MG63 (cell line): ENCODE measurements around the gene LPP. TPM values are rescaled to one million over a fixed set of nuclear protein-coding genes. Genes with fewer than 3 reads are reported as not detected.

Experiments
- DNase-seq: peaks from one replicate; pipeline ENCODE4 v3.0.0-alpha.2; 2020
- H3K27me3 ChIP-seq: fragments of 250-450 bp; sonication (Bioruptor Pico); 2 replicates; pipeline ENCODE4 v1.5.1; 2020; ENCODE audit warnings: mild to moderate bottlenecking, moderate library complexity
- H3K36me3 ChIP-seq: fragments of 250-450 bp; sonication (Bioruptor Pico); 2 replicates; pipeline ENCODE4 v1.5.1; 2020; ENCODE audit warnings: mild to moderate bottlenecking, moderate library complexity
- H3K4me3 ChIP-seq: fragments of 250-450 bp; sonication (Bioruptor Pico); 2 replicates; pipeline ENCODE4 v1.5.1; 2020; ENCODE audit warnings: mild to moderate bottlenecking, moderate library complexity
- H3K9me3 ChIP-seq: fragments of 250-450 bp; sonication (Bioruptor Pico); 2 replicates; pipeline ENCODE4 v1.5.1; 2020; ENCODE audit warnings: mild to moderate bottlenecking, moderate library complexity
- total RNA-seq: library from RNA; depleted of rRNA; stranded (reverse); fragments of >200 nt; shearing (Covaris generic); gene quantifications from 2 replicates; pipeline ENCODE4 v1.2.3, GENCODE V29; 2014; ENCODE audit warnings: low replicate concordance

Gene LPP
- total RNA-seq, 1 experiment from 2014 or later: 7.9 TPM

DNA sequence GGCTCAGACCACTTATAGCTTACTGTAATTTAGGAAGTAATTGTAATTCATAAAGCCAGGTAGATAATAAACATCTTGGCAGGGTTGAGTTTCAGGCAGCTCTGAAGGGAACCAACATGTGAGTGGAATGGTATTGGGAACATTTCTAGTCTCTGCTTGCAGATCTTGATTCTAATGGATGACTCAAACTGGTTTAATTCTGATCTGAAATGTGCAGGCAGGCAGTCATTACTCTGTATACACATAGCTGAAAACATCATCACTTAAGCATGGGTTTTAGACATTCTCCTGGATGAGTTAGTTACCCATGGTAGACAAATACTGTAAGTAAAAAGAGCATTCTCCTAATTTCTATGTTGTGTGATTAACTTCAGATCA is 700.8 kb downstream of the LPP start:
- Histone ChIP-seq H3K9me3 (no peaks in the 10 kb centered on the region), H3K4me3 (no peak overlapping the region), H3K36me3 (no peaks in the 10 kb centered on the region), H3K27me3 (no peaks in the 10 kb centered on the region)
- no peak for DNase-seq

- no peak overlapping the region for H3K4me3 ChIP-seq
- no peaks in the 10 kb centered on the region for H3K27me3 ChIP-seq
- no peaks in the 10 kb centered on the region for H3K9me3 ChIP-seq
- DNase-seq: no peak
- no peaks in the 10 kb centered on the region for H3K36me3 ChIP-seq
These were observed 701.7 kb downstream of the LPP start for GRCh38 chr3:188855675-188856074.

- no peak for DNase-seq
- Histone ChIP-seq H3K4me3 (no peak overlapping the region), H3K27me3 (no peaks in the 10 kb centered on the region), H3K9me3 (no peaks in the 10 kb centered on the region), H3K36me3 (no peaks in the 10 kb centered on the region)
These were observed 706.2 kb downstream of the LPP start for GRCh38 chr3:188860147-188860546.

GRCh38 chr3:188861842-188862744 is 708.1 kb downstream of the LPP start:
- peaks cover 7% of the 10 kb centered on the region for H3K36me3 ChIP-seq
- DNase-seq: no peak
- no peak overlapping the region for H3K4me3 ChIP-seq
- no peaks in the 10 kb centered on the region for H3K9me3 ChIP-seq
- H3K27me3 ChIP-seq: no peaks in the 10 kb centered on the region

- H3K27me3 ChIP-seq: no peaks in the 10 kb centered on the region
- H3K4me3 ChIP-seq: no peak overlapping the region
- peak; percentile 65 for DNase-seq
- no peaks in the 10 kb centered on the region for H3K9me3 ChIP-seq
- H3K36me3 ChIP-seq: peaks cover 7% of the 10 kb centered on the region
These were observed 710.0 kb downstream of the LPP start for GRCh38 chr3:188863999-188864406.

- H3K27me3 ChIP-seq: no peaks in the 10 kb centered on the region
- H3K4me3 ChIP-seq: no peak overlapping the region
- peaks cover 8% of the 10 kb centered on the region for H3K36me3 ChIP-seq
- H3K9me3 ChIP-seq: no peaks in the 10 kb centered on the region
- DNase-seq: no peak
These were observed 713.8 kb downstream of the LPP start for GRCh38 chr3:188867691-188868265.

- no peak overlapping the region for H3K4me3 ChIP-seq
- no peaks in the 10 kb centered on the region for H3K9me3 ChIP-seq
- peaks cover 9% of the 10 kb centered on the region for H3K36me3 ChIP-seq
- DNase-seq: no peak
- no peaks in the 10 kb centered on the region for H3K27me3 ChIP-seq
These were observed 714.8 kb downstream of the LPP start for GRCh38 chr3:188868803-188869202.

GRCh38 chr3:188869628-188870027 is 715.7 kb downstream of the LPP start:
- no peak overlapping the region for H3K4me3 ChIP-seq
- no peaks in the 10 kb centered on the region for H3K27me3 ChIP-seq
- DNase-seq: no peak
- H3K36me3 ChIP-seq: peaks cover 15% of the 10 kb centered on the region
- no peaks in the 10 kb centered on the region for H3K9me3 ChIP-seq

DNA sequence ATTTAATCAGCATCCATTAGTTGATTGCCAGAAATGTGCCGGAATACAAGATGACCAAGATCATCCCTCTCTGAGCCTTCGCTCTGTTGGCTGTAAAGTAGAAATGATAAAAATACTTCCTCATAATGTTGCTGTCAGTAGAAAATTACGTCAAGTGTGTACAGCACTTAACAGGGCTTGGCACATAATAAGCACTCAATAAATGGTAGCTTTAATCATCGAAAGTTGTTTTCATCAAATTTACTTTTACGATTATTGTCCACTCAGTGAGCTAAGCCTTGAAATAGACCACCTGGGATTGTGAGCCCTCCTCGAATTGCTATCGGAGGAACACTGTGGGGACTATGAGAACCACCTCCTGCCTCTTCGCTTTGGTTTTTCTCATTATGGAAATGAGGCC is 716.5 kb downstream of the LPP start:
- Histone ChIP-seq H3K4me3 (no peak overlapping the region), H3K9me3 (no peaks in the 10 kb centered on the region), H3K27me3 (no peaks in the 10 kb centered on the region), H3K36me3 (peaks cover 22% of the 10 kb centered on the region)
- no peak for DNase-seq

GRCh38 chr3:188874576-188874975 is 720.6 kb downstream of the LPP start:
- no peaks in the 10 kb centered on the region for H3K27me3 ChIP-seq
- H3K9me3 ChIP-seq: no peaks in the 10 kb centered on the region
- H3K4me3 ChIP-seq: no peak overlapping the region
- H3K36me3 ChIP-seq: peaks cover 23% of the 10 kb centered on the region
- DNase-seq: no peak

GRCh38 chr3:188875413-188875812 is 721.5 kb downstream of the LPP start:
- no peak for DNase-seq
- Histone ChIP-seq H3K4me3 (no peak overlapping the region), H3K27me3 (no peaks in the 10 kb centered on the region), H3K36me3 (peaks cover 23% of the 10 kb centered on the region), H3K9me3 (0 out of 2 replicates have a peak, but pooled peaks cover 3% of the 10 kb centered on the region)

GRCh38 chr3:188876370-188876769 is 722.4 kb downstream of the LPP start:
- Histone ChIP-seq H3K36me3 (peaks cover 26% of the 10 kb centered on the region), H3K9me3 (peaks cover 9% of the 10 kb centered on the region), H3K4me3 (no peak overlapping the region), H3K27me3 (no peaks in the 10 kb centered on the region)
- DNase-seq: no peak

DNA sequence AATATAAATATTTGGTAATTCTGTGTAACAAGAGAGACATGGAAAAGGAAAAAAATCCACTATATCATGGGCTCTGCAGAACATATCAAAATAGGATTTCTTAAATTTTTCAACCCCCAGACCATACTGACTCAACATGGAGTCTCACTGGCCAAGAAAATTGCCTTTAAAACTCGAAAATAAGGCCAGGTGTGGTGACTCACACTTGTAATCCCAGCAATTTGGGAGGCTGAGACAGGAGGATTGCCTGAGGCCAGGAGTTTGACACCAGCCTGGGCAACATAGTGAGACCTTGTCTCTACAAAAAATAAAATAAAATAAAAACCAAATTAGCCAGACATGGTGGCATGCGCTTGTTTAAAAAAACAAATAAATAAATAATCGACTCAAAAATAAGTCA is 723.4 kb downstream of the LPP start:
- Histone ChIP-seq H3K4me3 (no peak overlapping the region), H3K36me3 (peaks cover 29% of the 10 kb centered on the region), H3K9me3 (peaks cover 14% of the 10 kb centered on the region), H3K27me3 (no peaks in the 10 kb centered on the region)
- DNase-seq: no peak

- Histone ChIP-seq H3K27me3 (no peaks in the 10 kb centered on the region), H3K9me3 (peaks cover 14% of the 10 kb centered on the region), H3K4me3 (no peak overlapping the region), H3K36me3 (peaks cover 30% of the 10 kb centered on the region)
- DNase-seq: no peak
These were observed 724.1 kb downstream of the LPP start for GRCh38 chr3:188878076-188878475.

GRCh38 chr3:188881954-188882641 is 728.1 kb downstream of the LPP start:
- Histone ChIP-seq H3K4me3 (no peak overlapping the region), H3K27me3 (no peaks in the 10 kb centered on the region), H3K9me3 (peaks cover 14% of the 10 kb centered on the region), H3K36me3 (peaks cover 9% of the 10 kb centered on the region)
- DNase-seq: no peak

DNA sequence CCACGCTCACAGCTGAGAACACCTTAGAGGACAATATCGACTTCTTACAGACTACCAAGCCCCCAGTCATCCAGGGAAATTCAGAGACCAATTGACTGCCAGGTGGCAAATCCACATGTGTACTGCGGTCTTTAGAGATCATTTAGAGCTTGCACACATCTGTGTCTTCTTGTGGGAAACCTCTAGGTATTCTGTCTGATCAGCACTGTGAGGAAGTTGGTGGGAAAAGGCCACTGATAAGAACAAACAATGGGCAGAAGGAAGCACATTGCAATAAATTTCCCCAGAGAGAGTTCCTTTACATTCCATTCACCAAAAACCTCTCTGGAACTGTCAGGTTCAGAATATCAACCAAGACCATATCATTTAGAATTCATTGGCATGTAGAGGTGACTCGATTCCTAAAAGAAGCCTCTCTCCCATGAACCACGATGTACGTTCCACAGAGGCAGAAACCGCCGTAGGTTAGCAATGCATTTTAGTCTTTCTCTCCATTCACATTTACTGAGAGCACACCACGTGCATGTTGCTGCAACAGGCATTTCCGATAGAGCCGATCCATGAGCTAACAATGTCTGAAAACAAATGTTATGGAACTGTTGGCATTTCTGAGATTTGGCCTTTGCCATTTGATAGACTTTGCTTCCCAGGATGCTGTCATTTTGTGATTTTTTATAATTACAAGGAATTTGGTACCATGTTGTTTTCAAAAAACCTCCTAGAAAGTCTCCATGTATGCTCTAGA is 730.5 kb downstream of the LPP start:
- no peaks in the 10 kb centered on the region for H3K27me3 ChIP-seq
- DNase-seq: no peak
- peaks cover 8% of the 10 kb centered on the region for H3K36me3 ChIP-seq
- H3K9me3 ChIP-seq: peaks cover 14% of the 10 kb centered on the region
- no peak overlapping the region for H3K4me3 ChIP-seq
